ENCODE data around the gene CERS6. TPM values are rescaled to one million over a fixed set of nuclear protein-coding genes. Genes with fewer than 3 reads are reported as not detected.

The CERS6 gene
- polyA plus RNA-seq, 3 donors, result 7.6 to 17.7 (median 15.6) TPM

DNA sequence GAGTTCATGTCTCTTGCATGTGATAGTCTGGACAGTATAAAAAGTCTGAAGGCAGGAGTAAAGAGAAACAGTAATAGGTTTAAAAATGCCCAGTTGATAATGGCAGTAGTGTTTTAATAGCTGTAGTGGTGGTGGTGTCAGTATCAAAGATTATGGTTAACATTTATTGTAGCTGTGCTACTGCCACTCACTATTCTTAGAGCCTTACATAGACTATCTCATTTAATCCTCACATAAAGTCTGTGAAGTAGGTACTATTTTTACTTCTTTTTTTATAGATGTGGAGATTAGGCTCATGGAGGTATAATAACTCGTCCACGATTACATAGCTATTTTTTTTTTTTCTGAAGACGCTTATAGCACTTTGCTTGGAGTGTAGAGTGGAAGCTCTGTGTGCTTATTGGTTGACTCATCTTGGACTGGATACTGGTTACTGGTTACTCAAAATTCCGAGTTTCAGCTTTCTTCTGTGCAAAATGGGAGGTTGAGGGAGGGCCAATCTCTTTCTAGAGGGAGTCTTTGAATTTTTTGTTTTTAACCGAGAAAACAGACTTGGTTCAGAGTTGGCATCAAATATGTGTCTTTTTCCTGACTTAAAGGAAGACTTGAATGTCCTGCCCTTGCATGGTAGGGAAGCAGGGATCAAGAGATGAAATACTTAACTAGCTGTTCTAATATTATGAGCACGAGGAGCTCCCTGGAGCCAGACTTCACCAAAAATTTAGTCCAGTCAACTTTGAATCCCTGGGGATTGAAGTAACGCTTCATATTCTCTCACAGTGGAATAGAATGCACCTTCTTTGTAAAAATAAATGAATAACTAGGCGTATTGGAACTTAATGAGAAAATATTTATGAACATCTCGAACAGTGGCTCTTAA, 27.1 kb downstream of the CERS6 start:
- Histone ChIP-seq H2AFZ (ENCODE audit: insufficient read depth, low read depth, low read length, poor library complexity, severe bottlenecking) (no peak overlapping the region), H3K79me2 (ENCODE audit: insufficient read depth, low read length) (peaks cover 100% of the 10 kb centered on the region), H3K4me3 (replicated peaks in 1 of 3; ENCODE audit: low read depth in 2 of 3, low read length in 3 of 3) (no peak overlapping the region), H3K9me3 (replicated peaks in 1 of 2; ENCODE audit: control insufficient read depth in 1 of 2, insufficient read depth in 1 of 2, low read length in 2 of 2) (no peaks in the 10 kb centered on the region), H3K27ac (ENCODE audit: low read depth in 1 of 2, low read length in 2 of 2) (no peak overlapping the region), H3K36me3 (replicated peaks in 1 of 2; ENCODE audit: control insufficient read depth in 1 of 2, insufficient read depth in 2 of 2, low read length in 2 of 2) (no peaks in the 10 kb centered on the region), H3K27me3 (ENCODE audit: control insufficient read depth in 2 of 2, insufficient read depth in 2 of 2, low read length in 2 of 2) (no peaks in the 10 kb centered on the region), H3K4me2 (replicated peaks; ENCODE audit: extremely low read depth, low read length, poor library complexity, severe bottlenecking) (no peak overlapping the region), H3K4me1 (ENCODE audit: control insufficient read depth in 1 of 2, insufficient read depth in 2 of 2, low read length in 2 of 2) (no peaks in the 10 kb centered on the region), H3K9ac (ENCODE audit: insufficient read depth, low read length, poor library complexity, severe bottlenecking) (no peak overlapping the region), H4K20me1 (ENCODE audit: insufficient read depth, low read length) (peaks cover 85% of the 10 kb centered on the region)
- Mint-ChIP-seq H3K4me3 (no peak overlapping the region), H3K27ac (peak overlapping the region in 1 of 7 donors; percentile 26), H3K9me3 (peaks cover 0 to 2% (median 0%) of the 10 kb centered on the region in 7 donors), H3K27me3 (ENCODE audit: low read depth in 3 of 3) (no peaks in the 10 kb centered on the region), H3K4me1 (peaks cover 30% of the 10 kb centered on the region), H3K36me3 (peaks cover 2 to 7% of the 10 kb centered on the region in 2 donors)
- intact Hi-C loops (cut with micrococcal nuclease), result no loop called here
- DNase-seq, result no peak
- 96% methylated on average over 3 of the region's 9 CpGs for WGBS (ENCODE audit: insufficient coverage)
- TF ChIP-seq CTCF (IDR thresholded peaks at IDR 0.05), result no peak

DNA sequence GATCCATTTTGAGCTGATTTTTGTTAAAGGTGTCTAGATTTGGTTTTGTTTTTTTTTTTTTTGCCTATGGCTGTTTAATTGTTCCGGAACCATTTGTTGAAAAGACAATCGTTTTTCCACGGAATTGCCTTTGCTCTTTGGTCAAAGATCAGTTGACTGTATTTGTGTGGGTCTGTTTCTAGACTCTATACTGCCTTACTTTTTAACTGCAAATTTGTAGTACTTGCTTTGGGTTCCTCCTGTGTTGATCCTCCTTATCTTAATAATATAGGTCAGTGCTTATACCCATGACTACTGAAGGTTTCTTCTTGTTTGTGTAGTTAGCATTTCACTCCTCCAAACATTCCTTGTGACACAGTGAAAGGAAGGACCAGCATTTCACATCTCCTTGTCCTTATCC, 30.4 kb downstream of the CERS6 start:
- no peaks in the 10 kb centered on the region for H3K36me3 ChIP-seq (replicated peaks in 1 of 2; ENCODE audit: control insufficient read depth in 1 of 2, insufficient read depth in 2 of 2, low read length in 2 of 2)
- no peak overlapping the region for H3K4me3 ChIP-seq (replicated peaks in 1 of 3; ENCODE audit: low read depth in 2 of 3, low read length in 3 of 3)
- TF ChIP-seq CTCF (IDR thresholded peaks at IDR 0.05), result no peak
- H3K27ac ChIP-seq (ENCODE audit: low read depth in 1 of 2, low read length in 2 of 2), result no peak overlapping the region
- H4K20me1 ChIP-seq (ENCODE audit: insufficient read depth, low read length), result peaks cover 65% of the 10 kb centered on the region
- Mint-ChIP-seq H3K36me3 (peaks cover 2 to 5% of the 10 kb centered on the region in 2 donors), H3K27me3 (ENCODE audit: low read depth in 3 of 3) (no peaks in the 10 kb centered on the region), H3K4me3 (no peak overlapping the region), H3K9me3 (peaks cover 0 to 2% (median 0%) of the 10 kb centered on the region in 7 donors), H3K27ac (no peak overlapping the region), H3K4me1 (peaks cover 40% of the 10 kb centered on the region)
- no peaks in the 10 kb centered on the region for H3K27me3 ChIP-seq (ENCODE audit: control insufficient read depth in 2 of 2, insufficient read depth in 2 of 2, low read length in 2 of 2)
- H3K4me2 ChIP-seq (replicated peaks; ENCODE audit: extremely low read depth, low read length, poor library complexity, severe bottlenecking), result no peak overlapping the region
- WGBS (ENCODE audit: insufficient coverage), result no CpG with 5 or more reads among the region's 3 CpGs
- intact Hi-C loops (cut with micrococcal nuclease), result no loop called here
- H3K79me2 ChIP-seq (ENCODE audit: insufficient read depth, low read length), result peaks cover 87% of the 10 kb centered on the region
- no peak overlapping the region for H2AFZ ChIP-seq (ENCODE audit: insufficient read depth, low read depth, low read length, poor library complexity, severe bottlenecking)
- no peaks in the 10 kb centered on the region for H3K9me3 ChIP-seq (replicated peaks in 1 of 2; ENCODE audit: control insufficient read depth in 1 of 2, insufficient read depth in 1 of 2, low read length in 2 of 2)
- H3K9ac ChIP-seq (ENCODE audit: insufficient read depth, low read length, poor library complexity, severe bottlenecking), result no peak overlapping the region
- DNase-seq, result no peak
- H3K4me1 ChIP-seq (ENCODE audit: control insufficient read depth in 1 of 2, insufficient read depth in 2 of 2, low read length in 2 of 2), result peaks cover 16 to 28% of the 10 kb centered on the region in 2 donors
